AG08395 (cell line): ENCODE measurements around the gene PDXK.

Experiments used
- DNase-seq: peaks from one replicate; pipeline ENCODE4 v3.0.0; 2012; ENCODE audit warnings: mixed read lengths, low spot score

The PDXK gene

DNA sequence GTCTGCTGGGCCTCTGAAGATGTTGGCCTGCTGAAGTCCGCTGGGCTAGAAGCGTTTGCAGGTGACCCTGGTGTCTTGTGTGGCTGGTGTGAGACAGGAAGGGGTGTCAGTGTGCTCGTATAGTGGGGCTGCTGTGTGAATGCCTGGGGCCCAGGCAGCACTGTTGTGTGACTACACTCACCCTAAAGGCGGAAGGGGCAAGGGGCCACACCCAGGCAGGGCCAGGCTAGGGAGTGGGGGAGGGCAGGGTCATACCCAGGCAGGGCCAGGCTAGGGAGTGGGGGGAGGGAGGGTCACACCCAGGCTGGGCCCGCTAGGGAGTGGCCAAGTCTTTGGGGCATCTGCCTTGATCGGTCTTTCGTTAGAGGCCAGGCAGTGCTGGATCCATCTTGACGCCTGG lies 25.0 kb downstream of the PDXK start:
- no peak for DNase-seq

DNA sequence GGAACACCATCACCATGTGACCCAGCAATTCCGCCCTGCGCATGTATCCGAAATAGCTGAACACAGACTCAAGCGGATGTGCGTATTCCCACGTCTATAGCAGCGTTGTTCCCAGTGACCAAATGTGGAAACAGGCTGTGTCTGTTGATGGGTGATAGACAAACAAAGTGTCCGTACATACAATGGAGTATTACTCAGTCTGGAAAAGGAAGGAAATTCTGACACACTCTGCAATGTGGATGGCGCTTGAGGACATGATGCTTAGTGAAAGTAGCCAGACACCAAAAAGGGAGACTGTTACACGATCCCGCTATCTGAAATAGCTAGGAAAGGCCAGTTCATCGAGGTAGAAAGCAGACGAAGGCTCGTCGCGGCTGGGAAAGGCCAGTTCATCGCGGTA lies 25.8 kb downstream of the PDXK start:
- DNase-seq, result no peak

DNA sequence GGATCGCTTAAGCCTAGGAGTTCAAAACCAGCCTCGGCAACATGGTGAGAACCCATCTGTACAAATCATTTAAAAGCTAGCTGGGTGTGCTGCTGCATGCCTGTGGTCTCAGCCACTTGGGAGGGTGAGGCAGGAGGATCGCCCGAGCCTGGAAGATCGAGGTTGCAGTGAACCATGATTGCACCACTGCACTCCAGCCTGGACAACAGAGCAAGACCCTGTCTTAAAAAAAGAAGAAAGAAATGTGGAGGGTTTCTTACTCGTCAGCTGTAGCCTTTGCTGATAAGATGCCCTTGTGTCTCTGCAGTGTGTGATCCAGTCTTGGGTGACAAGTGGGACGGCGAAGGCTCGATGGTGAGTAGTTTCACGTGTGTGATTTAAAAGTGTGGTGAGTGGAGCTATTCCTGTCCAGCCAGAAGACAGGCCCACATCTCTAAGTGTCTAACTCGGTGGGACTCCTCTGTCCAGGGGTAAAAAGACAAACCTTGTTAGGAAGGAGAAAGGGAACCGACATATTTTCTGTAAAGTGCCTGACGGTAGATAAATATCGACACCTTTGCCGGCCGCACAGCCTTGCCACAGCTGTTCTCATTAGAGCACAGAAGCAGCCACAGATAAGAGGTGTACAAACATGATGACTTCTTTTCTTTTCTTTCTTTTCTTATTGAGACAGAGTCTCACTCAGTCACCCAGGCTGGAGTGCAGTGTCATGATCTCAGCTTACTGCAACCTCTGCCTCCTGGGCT lies 27.0 kb downstream of the PDXK start:
- no peak for DNase-seq

DNA sequence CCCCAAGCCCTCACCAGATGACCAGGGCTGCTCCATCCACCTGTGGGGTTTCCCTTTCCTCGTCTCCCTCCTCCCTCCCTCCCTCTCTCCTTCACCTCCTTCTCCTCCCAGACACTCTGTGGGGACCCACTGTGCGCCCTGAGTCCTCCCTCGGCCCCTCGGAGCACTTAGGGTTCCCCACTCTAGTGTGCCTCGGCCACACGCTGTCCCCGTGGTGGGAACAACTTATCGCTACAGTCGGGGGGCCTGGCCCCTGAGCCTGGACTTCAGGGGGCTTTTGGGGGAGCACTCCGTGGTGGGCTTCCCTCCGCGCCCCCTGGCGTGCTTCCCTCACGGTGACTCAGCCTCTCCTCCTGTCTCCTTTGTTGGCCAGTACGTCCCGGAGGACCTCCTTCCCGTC lies 29.7 kb downstream of the PDXK start:
- no peak for DNase-seq

DNA sequence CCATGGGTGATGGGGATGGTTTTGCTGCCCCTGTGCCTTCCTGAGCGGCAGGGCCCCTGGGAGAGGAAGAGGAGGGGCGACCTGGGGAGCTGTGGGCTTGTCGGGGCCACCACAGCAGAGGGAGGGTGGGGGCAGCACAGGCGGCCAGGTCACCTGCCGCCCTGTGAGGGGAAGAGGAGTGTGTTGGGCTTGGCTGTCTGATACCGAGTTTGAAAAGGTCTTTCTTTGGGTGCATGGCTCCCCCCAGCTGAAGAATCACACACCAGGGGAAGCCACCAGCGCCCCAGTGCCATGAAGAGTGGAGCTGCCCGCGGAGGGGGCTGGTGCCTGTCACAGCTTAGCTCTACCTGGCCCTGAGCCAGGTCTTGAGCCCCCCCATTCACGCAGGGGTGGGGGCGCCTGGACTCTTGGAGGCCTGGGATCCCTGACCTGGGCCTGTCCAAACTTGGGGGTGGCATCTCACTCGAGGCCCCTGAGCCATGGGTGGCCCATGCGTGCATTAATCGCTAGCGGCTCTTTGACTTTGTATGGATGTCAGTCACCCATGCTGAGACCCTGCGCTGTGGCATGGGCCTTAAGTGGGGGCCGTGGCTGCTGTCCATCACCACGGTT lies 30.8 kb downstream of the PDXK start:
- DNase-seq, result no peak

DNA sequence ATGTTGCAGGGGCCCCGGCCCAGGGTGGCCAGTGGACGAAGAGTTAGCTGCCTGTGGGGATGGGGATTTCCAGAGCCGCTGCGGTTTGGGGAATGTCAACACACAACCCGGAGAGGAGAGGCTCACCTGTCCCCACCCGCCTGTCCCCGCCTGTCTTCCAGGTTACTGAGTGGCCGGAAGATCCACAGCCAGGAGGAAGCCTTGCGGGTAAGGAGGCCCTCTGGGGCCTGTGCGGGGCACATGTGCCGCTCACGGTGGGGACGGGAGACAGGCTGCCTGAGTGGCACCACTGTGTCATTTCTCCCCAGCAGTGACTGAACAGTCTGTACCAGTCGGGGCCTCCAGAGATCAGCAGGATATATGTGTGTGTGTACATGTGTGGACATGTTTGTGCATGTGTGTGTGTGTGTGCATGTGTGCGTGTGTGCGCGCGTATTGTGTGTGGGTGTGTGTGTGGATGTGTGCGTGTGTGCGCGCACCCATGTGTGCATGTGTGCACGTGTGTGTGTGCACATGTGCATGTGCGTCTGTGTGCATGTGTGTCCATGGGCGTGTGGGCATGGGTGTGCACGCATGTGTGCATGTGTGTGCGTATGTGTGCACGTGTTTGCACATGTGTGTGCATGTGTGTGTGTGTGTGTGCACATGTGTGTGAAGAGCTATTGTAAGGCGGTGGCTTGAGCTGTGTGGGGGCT lies 31.6 kb downstream of the PDXK start:
- no peak for DNase-seq

DNA sequence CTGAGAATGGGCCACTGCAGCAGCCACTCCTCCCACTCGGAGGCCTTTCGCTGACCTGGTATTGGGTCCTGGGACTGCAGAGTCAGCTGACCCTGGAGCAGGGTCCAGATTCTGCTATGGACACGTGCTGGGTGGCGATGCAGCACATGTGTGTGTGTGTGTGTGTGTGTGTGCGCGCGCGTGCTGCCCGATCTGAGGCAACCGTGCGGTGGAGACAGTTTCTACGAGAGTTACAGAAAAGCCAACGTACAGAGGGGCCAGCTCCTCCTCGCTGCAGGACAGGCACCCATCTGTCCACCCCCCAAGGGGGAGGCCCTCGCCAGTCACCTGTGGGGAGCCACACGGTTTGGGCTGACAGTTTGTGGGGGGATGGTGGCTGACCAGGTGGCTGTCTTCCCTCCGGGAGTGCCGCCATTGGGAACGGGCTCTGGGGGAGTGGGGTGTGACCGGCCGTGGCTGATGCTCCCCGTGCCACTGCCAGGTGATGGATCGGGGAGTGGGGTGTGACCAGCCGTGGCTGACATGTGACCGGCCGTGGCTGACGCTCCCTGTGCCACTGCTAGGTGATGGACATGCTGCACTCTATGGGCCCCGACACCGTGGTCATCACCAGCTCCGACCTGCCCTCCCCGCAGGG lies 33.1 kb downstream of the PDXK start:
- DNase-seq, result no peak

DNA sequence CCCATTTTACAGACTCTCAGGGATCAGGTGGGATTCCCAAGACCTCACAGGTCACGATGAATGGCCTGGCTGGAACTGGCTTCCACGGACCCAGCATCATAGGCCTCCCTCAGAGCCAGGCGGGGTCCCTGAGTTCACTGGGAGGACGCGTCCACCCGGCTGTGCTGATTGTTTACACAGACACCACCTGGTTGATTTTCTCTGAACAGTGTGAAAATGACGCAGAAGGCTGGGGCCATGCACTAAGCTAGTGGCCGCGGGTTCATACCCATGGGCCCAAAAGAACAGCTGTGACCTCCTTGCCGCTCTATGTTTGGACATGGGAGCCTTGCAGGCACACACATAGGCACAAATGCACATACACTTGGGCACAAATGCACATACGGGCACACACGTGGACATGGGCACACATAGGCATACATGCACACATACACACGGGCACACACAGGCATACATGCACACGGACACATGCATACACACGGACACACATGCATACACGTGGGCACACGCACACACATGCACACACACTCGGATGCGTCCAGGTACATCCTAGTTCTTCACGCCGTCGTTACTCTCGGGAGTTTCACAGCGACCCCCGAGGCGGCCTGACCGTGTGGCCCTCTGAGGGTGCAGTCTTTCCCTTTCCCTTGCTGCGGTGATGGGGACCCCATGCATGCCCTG lies 34.0 kb downstream of the PDXK start:
- no peak for DNase-seq

DNA sequence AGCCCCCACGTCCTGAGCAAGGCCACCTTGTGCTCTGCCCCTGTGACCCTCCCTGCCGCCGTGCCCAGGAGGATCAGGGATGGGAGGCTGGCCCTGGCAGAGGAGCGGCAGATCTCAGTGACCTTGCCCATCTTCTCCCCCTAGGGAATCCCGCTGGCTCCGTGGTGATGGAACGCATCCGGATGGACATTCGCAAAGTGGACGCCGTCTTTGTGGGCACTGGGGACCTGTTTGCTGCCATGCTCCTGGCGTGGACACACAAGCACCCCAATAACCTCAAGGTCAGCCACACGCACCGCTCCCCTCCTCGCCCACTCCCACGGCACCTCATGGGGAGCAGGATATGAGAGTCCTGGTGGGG lies 34.5 kb downstream of the PDXK start:
- no peak for DNase-seq

DNA sequence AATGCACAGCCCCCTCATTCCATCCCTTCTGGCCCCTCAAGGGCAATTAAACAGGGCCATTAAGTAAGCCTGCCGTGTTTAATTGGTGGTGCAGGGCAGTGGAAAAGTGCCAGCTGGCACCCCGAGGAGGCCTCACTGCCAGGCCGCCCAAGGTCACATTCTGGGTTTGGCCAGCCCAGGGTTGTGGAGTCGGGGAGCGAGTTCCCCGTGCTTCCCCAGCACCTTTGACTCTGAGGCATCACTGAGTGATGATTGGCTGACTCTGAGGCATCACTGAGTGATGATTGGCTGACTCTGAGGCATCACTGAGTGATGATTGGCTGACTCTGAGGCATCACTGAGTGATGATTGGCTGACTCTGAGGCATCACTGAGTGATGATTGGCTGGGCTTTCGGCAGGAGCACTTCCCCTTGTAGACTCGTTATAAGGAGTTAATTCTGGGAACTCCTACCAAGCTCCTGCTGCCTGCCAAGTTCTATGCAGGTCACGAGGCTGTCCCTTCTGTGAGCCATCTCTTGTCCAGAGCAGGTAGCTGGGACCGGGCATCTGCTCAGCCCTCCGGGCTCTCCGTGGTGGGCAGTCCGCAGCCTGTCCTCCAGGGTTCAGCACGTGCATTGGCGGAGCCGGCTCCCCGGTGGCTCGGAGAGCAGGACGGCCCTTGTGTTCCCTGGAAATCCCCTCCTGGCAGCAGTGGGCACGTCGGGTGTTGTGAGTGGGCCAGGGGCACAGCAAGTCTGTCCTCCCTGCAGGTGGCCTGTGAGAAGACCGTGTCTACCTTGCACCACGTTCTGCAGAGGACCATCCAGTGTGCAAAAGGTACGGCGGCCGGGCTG lies 36.2 kb downstream of the PDXK start:
- no peak for DNase-seq

DNA sequence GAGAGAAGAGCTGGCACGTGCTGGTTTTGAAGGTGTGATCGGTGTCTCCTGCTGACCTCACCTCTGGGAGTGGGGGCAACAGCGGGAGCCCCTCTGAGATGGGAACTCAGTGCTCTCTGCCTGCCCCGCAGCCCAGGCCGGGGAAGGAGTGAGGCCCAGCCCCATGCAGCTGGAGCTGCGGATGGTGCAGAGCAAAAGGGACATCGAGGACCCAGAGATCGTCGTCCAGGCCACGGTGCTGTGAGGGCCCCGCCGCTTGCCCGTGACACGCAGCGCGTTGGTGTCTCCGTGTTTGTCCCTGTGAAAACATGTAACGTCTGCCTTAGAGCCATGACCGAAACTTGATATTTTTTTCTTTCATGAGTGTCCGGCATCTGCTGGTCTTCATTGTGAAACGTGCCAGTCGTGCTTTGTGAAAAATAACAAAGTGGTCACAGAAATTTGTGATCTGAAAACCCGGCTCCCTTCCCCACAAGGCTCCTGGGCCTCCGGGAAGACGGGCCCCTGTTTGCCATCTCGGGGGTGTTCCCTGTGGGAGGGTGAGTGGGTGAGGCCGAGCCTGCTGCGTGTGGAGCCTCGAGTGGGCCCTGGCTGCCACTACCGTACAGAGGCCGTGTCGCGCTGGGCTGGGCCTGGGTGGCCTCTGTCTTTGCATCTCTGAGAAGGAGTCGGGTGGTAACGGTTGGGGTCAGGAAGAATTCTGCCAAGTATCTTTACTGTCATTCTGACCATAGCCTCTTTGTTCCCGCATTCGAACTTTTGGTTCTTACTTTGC lies 37.1 kb downstream of the PDXK start:
- DNase-seq, result no peak

DNA sequence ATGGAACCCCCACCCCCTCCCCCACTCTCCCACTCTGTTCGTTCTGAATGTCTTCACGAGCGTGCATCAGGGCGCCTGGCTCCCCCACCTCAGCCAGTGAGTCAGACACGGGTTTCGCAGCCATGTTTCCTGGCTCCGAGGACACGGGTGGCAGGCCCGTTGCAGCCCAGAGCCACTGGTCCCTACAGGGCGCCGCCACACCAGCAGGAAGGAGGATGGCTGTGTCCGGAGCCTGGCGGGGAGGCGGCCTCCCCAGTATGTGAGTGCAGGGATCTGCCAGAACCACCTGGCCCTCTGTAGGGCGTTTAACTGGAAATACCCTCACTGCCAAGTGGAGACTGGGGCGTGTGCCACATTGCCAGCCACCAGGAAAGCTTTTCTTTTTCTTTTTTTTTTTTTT lies 38.7 kb downstream of the PDXK start:
- DNase-seq, result no peak

DNA sequence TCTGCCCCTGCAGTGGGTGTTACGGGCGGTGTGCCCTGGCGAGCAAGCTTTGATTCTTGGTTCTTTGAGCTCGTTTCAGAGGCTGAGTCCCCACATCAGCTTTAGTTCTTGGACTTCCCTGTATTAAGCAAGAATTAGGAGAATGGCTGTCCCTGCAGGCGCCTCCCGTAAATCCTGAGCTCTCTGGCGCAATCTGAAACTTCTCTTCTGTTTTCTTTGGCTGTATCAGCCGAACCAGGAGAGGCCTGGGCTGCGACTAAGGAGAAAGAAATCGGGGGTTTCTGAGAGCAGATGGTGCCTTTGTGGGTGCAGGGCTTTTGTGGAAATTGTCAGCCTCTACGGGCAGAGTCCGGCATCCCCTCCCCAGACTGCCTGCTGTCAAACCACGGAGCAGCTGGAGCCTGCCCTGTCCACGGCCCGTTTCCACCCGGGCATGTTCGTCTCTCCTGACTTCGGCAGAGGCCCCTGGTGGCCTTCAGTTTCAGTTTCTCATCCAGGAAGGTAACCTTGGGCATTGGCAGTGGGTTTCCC lies 39.2 kb downstream of the PDXK start:
- DNase-seq, result peak; percentile 53

DNA sequence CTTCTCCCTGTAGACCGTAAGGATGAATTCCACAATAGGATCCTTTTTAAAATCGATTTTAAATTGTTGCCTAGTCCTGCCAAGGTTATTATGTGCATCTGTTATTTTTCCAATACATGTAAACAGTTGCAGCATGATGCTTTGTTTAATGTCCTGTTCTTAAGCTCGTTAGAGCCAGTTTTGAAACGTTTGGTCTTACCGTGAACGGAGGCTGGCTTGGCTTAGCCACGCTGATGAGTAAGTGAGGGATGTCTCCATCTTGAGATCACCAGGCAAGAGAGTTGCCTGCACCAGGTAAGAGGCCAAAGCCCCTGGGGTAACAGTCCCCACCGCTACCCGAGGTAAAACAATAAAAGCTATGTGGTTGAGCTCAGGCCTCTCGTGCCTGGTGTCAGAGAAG lies 39.9 kb downstream of the PDXK start:
- no peak for DNase-seq

DNA sequence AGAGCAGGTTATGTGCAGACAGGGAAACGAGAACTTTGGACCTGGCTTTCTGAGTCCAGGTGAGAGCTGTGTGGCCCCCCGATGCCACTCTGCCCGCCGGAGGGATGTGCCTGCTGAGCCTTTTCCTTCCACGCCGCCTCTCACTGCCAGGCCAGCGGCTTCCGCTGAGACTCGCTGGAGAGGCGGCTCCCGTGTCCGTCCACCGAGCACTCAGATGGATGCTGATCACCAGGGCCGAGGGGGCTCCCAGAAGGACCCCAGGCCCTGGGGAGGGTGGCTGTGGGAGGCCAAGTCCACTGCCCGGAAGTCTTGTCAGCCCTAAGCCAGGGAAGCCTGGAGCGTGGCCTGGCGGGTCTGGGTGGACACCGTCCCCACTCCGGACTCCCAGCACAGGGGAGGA lies 40.7 kb downstream of the PDXK start:
- no peak for DNase-seq

DNA sequence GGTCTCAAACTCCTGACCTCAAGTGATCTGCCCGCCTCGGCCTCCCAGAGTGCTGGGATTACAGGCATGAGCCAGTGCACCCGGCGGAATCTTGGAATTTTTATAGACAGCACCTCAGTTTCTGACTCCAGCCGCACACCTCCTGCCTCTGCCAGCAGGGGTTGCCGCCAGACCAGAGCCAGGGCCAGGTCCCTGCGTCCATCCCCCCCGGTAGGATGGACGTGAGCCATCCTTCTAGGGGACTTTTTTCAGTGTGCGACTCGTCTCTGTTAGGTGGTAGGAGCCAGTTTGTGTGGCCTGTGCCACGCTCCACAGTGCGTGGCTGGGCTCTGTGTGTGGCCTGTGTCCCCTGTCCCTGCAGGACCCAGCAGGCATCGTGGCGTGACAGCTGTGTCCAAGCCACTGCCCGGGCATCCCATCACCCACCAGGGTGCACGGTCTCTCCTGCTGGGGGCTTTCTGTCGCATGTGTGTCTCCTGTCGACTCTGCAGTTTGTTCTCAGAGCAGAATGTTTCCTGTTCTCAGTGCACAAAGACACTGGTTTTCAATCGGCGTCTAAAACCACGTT lies 41.5 kb downstream of the PDXK start:
- DNase-seq, result no peak

DNA sequence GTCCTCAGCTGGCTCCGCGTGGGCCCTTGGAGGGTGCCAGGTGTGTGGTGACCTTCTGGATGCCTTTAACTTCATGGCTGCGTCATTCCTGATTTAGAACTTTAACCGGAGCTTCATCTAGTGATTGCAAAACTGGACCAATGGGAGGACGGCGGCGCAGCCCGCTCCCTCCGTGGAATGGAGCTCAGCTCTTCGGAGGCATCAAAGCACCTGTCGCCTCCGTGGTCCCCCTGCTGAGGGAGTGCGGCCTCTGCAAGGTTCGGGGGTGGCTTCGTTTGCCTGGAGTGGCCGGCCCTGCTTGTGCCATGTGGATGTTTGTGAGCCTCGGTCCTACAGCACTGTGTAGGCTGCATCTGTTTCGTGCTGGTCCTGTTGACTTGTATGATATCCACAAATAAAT lies 43.0 kb downstream of the PDXK start:
- no peak for DNase-seq

DNA sequence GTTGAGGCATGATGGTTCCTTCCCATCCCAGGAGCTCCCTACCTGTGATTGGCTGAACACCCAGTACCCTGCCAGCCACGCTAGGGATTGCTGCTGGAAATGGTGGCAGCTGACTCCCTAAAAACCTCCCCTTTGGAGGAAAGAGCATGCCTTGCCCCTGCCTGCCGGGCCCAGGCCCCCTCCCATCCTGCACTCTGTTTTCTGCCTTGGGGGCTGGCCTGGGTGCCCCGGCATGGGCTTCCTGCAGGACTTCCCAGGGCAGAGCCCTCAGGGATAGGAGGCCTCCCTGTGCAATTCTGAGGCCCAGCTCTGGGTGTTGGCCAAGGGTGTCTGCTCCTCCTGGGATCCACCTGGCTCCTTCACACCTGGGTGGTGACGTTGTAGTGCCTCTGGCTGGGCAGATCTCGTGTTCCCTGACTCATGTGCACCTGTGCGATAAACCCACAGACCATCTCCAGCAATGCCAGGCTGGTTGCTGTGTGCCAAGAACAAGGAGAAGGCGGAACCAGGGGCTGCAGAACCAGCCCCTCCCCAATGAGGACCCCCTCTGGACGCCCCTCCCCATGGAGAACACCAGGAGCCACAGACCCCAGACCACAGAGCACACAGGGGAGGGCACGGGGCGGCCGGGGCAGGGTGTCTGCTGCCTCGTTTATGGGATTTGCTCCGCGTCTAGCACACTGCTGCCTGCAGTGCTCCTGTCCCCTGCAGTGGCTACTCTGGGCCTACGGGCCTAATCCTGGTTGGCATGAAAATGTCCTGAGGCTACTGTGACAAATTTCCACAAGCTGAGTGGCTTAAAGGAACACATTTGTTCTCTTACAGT lies 43.6 kb downstream of the PDXK start:
- DNase-seq, result no peak

DNA sequence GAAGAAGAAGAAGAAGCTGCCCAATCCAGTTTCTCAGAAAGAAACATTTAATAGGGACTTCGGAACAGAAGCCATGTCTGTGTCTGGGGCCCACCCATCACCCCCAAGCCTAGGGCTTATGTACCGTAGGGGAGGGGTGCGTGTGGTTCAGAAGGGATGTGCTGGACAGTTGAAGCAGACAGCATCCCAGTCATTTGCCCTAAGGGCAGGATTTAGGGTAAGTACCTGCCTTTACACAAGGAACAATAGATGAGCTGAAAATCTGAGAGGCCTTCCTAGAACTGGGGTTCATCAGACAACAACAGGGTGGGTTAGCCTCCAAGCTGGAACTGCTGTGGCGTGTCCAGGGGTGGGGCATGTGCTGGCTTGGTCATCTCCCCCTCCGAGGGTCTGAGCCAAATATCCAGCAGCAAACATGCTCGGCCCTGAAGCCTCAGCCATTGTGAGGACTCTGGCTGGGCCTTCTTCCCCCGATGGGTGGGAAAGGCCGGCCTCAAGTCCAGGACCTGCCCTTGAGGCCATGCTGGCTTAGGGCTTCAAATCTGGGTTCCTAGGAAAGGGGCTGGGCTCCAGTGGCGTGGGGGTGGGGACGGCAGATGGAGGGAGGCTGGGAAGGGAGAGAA lies 45.1 kb downstream of the PDXK start:
- no peak for DNase-seq
